ENCODE results near the gene RNF208. TPM values are rescaled to one million over a fixed set of nuclear protein-coding genes. Genes with fewer than 3 reads are reported as not detected.

RNF208 gene
- total RNA-seq, 2 experiments from 2014 or later, result 8.0 to 10.4 TPM

DNA sequence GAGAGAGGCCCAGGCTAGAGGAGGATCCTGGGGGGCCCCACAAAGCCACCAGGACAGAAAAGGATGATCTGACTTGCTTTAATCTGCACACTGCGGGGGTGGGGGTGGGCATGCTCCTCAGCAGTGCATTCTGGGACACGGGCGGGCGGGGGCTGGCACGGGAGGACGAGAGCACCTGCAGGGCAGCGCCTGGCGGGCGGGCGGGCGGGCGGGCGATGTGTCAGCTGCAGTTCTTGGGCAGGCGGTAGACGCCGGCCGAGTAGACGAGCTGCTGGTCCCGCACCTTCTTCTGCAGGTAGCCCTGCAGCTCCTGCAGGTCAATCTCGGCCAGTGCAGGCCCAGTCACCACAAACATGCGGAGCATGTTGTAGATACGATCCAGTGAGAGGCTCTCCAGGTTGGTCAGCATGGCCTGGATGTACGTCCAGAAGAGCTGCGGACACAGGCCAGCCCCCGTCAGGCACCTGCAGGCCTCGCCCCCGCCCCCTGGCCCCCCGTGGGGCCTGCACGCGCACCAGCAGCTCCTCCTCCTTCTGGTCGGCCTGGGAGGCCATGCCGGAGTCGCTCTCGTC is 47.2 kb downstream of the RNF208 start:
- Mint-ChIP-seq H3K9me3 (no peaks in the 10 kb centered on the region), H3K36me3 (ENCODE audit: low read depth) (no peaks in the 10 kb centered on the region), H3K4me3 (no peak overlapping the region), H3K27ac (no peak overlapping the region), H3K27me3 (peaks cover 10% of the 10 kb centered on the region), H3K4me1 (ENCODE audit: low read depth) (peaks cover 5% of the 10 kb centered on the region)
- DNase-seq, result peak; percentile 78
- ChIA-PET POLR2A (interaction anchor here (0.8 to 3.6 kb wide), 5 partner anchors 10 to 46 kb away, joined by 3 to 28 read pairs (median 3); partner anchors contain the start of genes ANAPC2 and SSNA1), CTCF (interaction anchor here (1.0 to 2.0 kb wide), 5 partner anchors 53 to 88 kb away, joined by 3 to 6 read pairs (median 4); partner anchors contain the start of gene MAN1B1)
- ATAC-seq, result peak; percentile 57
- TF ChIP-seq, protein P1, sequence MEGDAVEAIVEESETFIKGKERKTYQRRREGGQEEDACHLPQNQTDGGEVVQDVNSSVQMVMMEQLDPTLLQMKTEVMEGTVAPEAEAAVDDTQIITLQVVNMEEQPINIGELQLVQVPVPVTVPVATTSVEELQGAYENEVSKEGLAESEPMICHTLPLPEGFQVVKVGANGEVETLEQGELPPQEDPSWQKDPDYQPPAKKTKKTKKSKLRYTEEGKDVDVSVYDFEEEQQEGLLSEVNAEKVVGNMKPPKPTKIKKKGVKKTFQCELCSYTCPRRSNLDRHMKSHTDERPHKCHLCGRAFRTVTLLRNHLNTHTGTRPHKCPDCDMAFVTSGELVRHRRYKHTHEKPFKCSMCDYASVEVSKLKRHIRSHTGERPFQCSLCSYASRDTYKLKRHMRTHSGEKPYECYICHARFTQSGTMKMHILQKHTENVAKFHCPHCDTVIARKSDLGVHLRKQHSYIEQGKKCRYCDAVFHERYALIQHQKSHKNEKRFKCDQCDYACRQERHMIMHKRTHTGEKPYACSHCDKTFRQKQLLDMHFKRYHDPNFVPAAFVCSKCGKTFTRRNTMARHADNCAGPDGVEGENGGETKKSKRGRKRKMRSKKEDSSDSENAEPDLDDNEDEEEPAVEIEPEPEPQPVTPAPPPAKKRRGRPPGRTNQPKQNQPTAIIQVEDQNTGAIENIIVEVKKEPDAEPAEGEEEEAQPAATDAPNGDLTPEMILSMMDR (IDR thresholded peaks at IDR 0.05), result no peak
- intact Hi-C loops (cut with micrococcal nuclease), result loop anchor here (10.0 kb wide), 1 partner anchor 50 kb away; no protein-coding TSS in a partner anchor

DNA sequence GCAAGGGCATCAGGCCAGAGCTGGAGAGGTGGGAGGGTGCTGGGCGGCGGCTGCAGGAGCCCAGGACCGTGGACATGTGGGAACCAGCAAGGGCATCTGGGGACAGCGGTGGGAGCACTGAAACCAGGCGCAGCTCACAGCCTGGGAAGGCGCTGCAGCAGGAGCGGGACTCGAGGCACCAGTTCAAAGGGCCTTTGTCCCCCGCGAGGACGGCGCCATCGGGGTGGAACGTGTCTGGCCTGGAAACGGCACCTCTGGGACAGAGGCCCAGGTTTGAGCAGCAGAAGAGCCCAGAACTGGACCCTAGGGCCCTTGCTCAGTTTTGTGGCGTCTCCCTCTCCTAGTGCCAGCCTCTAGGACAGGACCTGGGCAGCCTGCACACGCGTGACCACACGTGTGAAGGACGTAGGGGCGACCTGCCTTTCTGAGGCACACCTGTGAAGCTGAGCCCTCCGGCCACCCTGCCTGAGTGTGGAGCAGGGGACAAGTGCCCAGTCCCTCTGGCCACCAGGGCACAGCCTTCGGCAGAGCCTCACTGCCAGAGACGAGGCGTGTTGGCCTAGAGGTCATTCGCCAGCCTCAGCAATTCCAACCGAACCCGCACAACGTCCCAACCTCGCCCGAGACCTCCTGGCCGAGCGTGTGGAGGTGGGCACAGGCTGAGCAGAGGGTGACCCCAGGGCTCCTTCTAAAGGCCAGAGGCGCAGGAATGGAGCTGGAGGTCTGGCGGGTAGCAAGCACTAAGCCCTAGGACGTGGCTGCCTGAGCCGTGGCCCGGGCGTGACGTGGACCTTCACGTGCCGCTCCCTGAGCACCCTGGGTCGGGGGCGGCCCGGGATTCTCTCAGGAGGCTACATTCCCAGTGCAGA is 48.0 kb downstream of the RNF208 start:
- Mint-ChIP-seq H3K27me3 (peaks cover 10% of the 10 kb centered on the region), H3K9me3 (no peaks in the 10 kb centered on the region), H3K27ac (no peak overlapping the region), H3K4me3 (no peak overlapping the region), H3K4me1 (ENCODE audit: low read depth) (peaks cover 5% of the 10 kb centered on the region), H3K36me3 (ENCODE audit: low read depth) (no peaks in the 10 kb centered on the region)
- ChIA-PET CTCF (interaction anchor here (1.3 to 1.5 kb wide), 2 partner anchors 63 to 87 kb away, joined by 3 to 4 read pairs; partner anchors contain the start of gene MAN1B1), POLR2A (interaction anchor here (1.1 to 3.6 kb wide), 4 partner anchors 11 to 17 kb away, joined by 3 to 28 read pairs (median 8); partner anchors contain the start of genes ANAPC2 and SSNA1)
- intact Hi-C loops (cut with micrococcal nuclease), result loop anchor here (10.0 kb wide), 1 partner anchor 49 kb away; no protein-coding TSS in a partner anchor
- TF ChIP-seq, protein P1 (IDR thresholded peaks at IDR 0.05), result no peak
- DNase-seq (no peak), ATAC-seq (no peak)

DNA sequence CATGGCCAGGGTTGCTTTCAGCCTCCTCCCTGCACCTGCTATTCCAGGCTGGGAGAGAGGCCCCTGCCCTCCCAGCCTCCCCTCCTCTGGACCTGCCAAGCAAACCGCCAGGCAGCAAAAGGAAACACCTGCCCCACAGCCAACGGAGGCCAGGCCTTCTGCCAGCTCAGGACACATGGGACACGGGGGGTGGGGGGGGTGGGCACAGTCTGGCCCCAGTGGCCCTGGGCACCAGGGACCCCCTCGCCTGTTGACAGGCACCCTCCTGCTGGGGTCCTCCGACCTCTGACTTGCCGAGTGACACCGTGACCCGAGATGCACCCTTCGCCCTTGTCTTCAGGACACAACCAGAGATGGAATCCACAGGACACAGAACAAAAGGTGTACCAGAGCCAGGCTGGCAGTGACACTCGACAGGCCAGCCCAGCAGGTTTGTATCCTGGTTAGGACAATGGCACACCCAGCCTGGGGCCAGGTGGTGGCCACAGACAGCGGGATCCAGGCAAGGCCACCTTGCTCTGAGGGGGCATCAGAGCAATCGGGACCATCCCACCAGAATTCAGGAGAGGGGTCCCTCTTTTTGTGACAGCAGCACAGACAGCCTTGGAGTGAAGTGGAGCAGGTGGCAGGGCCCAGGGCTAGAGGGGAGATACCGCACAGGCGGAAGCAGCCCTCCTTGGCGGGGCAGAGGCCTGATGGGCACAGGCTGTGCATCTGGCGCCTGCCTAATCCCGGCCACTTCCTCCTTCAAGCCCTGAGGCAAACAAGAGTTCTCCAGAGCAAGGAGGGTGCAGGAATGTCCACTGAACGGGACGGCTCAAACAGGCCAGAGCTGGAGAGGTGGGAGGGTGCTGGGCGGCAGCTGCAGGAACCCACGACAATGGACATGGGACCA is 48.9 kb downstream of the RNF208 start:
- Mint-ChIP-seq H3K9me3 (no peaks in the 10 kb centered on the region), H3K27ac (no peak overlapping the region), H3K27me3 (peaks cover 13% of the 10 kb centered on the region), H3K4me1 (ENCODE audit: low read depth) (peaks cover 7% of the 10 kb centered on the region), H3K4me3 (no peak overlapping the region), H3K36me3 (ENCODE audit: low read depth) (no peaks in the 10 kb centered on the region)
- no peak for DNase-seq
- CTCF ChIA-PET, result no interaction called here
- ATAC-seq, result no peak
- POLR2A ChIA-PET, result interaction anchor here (0.8 to 3.6 kb wide), 4 partner anchors 12 to 103 kb away, joined by 3 to 11 read pairs (median 6); partner anchors contain the start of genes ANAPC2 and SSNA1
- intact Hi-C loops (cut with micrococcal nuclease), result loop anchor here (10.0 kb wide), 1 partner anchor 48 kb away; no protein-coding TSS in a partner anchor
- TF ChIP-seq, protein P1 (IDR thresholded peaks at IDR 0.05), result no peak

DNA sequence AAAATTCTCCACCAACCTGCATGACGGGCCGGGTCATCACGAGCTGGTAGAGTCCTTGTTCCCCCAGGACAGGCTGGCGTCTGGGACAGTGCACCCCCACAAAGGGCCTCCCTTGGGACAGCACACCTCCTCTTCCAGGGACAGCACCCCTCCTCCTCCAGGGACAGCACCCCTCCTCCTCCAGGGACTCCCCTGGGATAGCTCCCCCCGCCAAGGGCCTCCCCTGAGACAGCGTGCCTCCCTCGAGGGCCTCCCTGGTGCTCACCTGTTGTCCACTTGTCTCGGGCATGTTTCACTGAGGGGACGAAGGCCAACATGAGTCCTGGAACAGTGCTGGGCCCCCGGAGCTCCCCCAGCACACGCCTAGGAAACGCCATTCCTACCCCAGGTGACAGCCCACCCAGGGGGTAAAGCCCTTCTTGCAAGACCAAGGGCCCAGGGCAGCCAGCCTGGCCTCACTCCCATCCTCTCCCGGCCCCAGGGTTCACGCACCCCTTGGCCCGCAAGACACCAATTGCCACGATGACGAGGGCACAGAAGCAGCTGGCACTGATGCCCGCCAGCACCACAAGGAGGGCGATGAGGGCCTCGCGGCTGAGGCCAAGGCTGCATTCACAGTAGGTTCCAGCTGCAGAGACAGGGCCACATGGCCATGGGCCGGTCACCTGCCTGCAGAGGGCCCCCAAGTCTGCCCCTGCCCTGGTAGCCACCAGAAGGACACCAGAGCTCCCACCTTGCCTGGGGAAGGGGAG is 50.7 kb downstream of the RNF208 start:
- intact Hi-C loops (cut with micrococcal nuclease), result loop anchor here (10.0 kb wide), 1 partner anchor 47 kb away; no protein-coding TSS in a partner anchor
- ATAC-seq, result no peak
- ChIA-PET CTCF (interaction anchor here (1.5 kb wide), 1 partner anchor 65 kb away, joined by 4 read pairs; no protein-coding TSS in a partner anchor), POLR2A (interaction anchor here (0.8 to 2.5 kb wide), 3 partner anchors 10 to 18 kb away, joined by 4 to 7 read pairs (median 6); partner anchors contain the start of gene SSNA1)
- H3K9me3 Mint-ChIP-seq, result no peaks in the 10 kb centered on the region
- no peak overlapping the region for H3K27ac Mint-ChIP-seq
- H3K36me3 Mint-ChIP-seq (ENCODE audit: low read depth), result no peaks in the 10 kb centered on the region
- H3K4me3 Mint-ChIP-seq, result no peak overlapping the region
- peaks cover 9% of the 10 kb centered on the region for H3K4me1 Mint-ChIP-seq (ENCODE audit: low read depth)
- TF ChIP-seq, protein P1 (IDR thresholded peaks at IDR 0.05), result no peak
- DNase-seq, result no peak
- peaks cover 20% of the 10 kb centered on the region for H3K27me3 Mint-ChIP-seq
